K562 (cell line): ENCODE results near the gene SH3D19. TPM values are rescaled to one million over a fixed set of nuclear protein-coding genes. Genes with fewer than 3 reads are reported as not detected.
A peak's percentile ranks its signal among the peaks of the same experiment; 100 is the strongest.

Source experiments
- CBFB ChIP-seq: sonication (generic); formaldehyde crosslinking; IDR thresholded peaks from 2 replicates; pipeline ENCODE4 v1.4.0; 2020; ENCODE audit warnings: mild to moderate bottlenecking, missing genetic modification reagents
- CTCFL ChIP-seq: IDR thresholded peaks from 2 replicates; pipeline ENCODE4 v1.6.1; 2011; ENCODE audit warnings: borderline replicate concordance, low read depth, mild to moderate bottlenecking, moderate library complexity, low read length; ENCODE audit not compliant: insufficient read depth, poor library complexity, severe bottlenecking
- EHMT2 ChIP-seq: fragments of 450-650 bp; IDR thresholded peaks from 2 replicates; pipeline ENCODE4 v1.6.1; 2018; ENCODE audit warnings: antibody characterized with exemption
- EWSR1 ChIP-seq: fragments of 450-650 bp; IDR thresholded peaks from 2 replicates; pipeline ENCODE4 v1.6.1; 2018; ENCODE audit warnings: borderline replicate concordance, mild to moderate bottlenecking, low read depth, moderate library complexity; ENCODE audit not compliant: partially characterized antibody
- PTRF ChIP-seq: fragments of 450-650 bp; IDR thresholded peaks from 2 replicates; pipeline ENCODE4 v1.6.1; 2016; ENCODE audit warnings: mild to moderate bottlenecking, missing genetic modification characterization, missing compliant biosample characterization
- RB1 ChIP-seq: fragments of 450-650 bp; IDR thresholded peaks from 2 replicates; pipeline ENCODE4 v1.6.1; 2017; ENCODE audit warnings: low read depth, mild to moderate bottlenecking
- TAF9B ChIP-seq: fragments of 450-650 bp; IDR thresholded peaks from 2 replicates; pipeline ENCODE4 v1.6.1; 2018; ENCODE audit warnings: mild to moderate bottlenecking; ENCODE audit not compliant: partially characterized antibody
- TFAM ChIP-seq: fragments of 250-450 bp; sonication (Bioruptor Pico); conservative IDR thresholded peaks from 2 replicates; pipeline ENCODE4 v1.5.0; 2021; ENCODE audit warnings: mild to moderate bottlenecking, moderate library complexity
- VEZF1 ChIP-seq: fragments of 200-800 bp; sonication (Bioruptor generic); IDR thresholded peaks from 2 replicates; pipeline ENCODE4 v1.6.1; 2017; ENCODE audit warnings: missing genetic modification characterization, missing compliant biosample characterization
- ZNF197 ChIP-seq: fragments of 200-800 bp; sonication (Bioruptor generic); IDR thresholded peaks from 2 replicates; pipeline ENCODE4 v1.6.1; 2016; ENCODE audit warnings: low read depth, missing genetic modification characterization, missing compliant biosample characterization
- ZNF311 ChIP-seq: fragments of 250-450 bp; sonication (Bioruptor Pico); IDR thresholded peaks from 2 replicates; pipeline ENCODE4 v1.4.0; 2020; ENCODE audit warnings: mild to moderate bottlenecking, moderate library complexity
- ZNF431 ChIP-seq: sonication (generic); formaldehyde crosslinking; IDR thresholded peaks from 2 replicates; pipeline ENCODE4 v1.8.0; 2022; ENCODE audit warnings: mild to moderate bottlenecking, missing genetic modification reagents
- polyA plus RNA-seq, 8 experiments: library from polyadenylated mRNA; depleted of rRNA in 4 of 8; stranded (reverse) in 5 of 8; unstranded in 3 of 8; fragments of >200 nt; fragmentation: Nextera tagmentation in 2 of 8; fragmentation: Illumina TruSeq in 1 of 8; extraction: Ambion mirVana in 2 of 8; extraction: Trizol in 1 of 8; gene quantifications; 2 replicates each; pipeline versions ENCODE4 v1.2.1 to v1.2.3, GENCODE V29; 2011 to 2014; ENCODE audit warnings: inconsistent platforms in 1 of 8, missing spikeins in 1 of 8
- total RNA-seq, 7 experiments: library from RNA; depleted of rRNA in 6 of 7; stranded (reverse); fragments of >200 nt in 6 of 7; fragmentation: Illumina TruSeq in 2 of 7; extraction: Trizol in 2 of 7; gene quantifications; 2 replicates each; pipeline versions ENCODE4 v1.2.1 to v1.2.3, GENCODE V29; 2011 to 2021; ENCODE audit warnings: low replicate concordance in 1 of 7
- TF ChIP-seq, protein P1 (sequence below): fragments of 450-650 bp; formaldehyde crosslinking; IDR thresholded peaks from 2 replicates; pipeline ENCODE4 v1.4.0; 2020; ENCODE audit warnings: mild to moderate bottlenecking, moderate library complexity
- TF ChIP-seq, protein P2 (sequence below): fragments of 450-650 bp; formaldehyde crosslinking; IDR thresholded peaks from 2 replicates; pipeline ENCODE4 v1.4.0; 2020; ENCODE audit warnings: mild to moderate bottlenecking, moderate library complexity
- TF ChIP-seq, protein P3 (sequence below): fragments of 450-650 bp; IDR thresholded peaks from 2 replicates; pipeline ENCODE4 v1.6.1; 2016
- TF ChIP-seq, protein P4 (sequence below), 2 experiments: IDR thresholded peaks; 2 replicates each; pipeline ENCODE4 v1.6.1; 2012; ENCODE audit warnings: improper control_type of control experiment in 2 of 2, low read depth in 2 of 2, low read length in 2 of 2, borderline replicate concordance in 1 of 2

Gene SH3D19
- total and polyA plus RNA-seq, 9 of the 15 experiments (the other 6 are each of a cell fraction or from before 2014, with no cell fraction given): 0.42 to 2.2 (median 1.1) TPM; not detected in 6

- TF ChIP-seq, protein P1, sequence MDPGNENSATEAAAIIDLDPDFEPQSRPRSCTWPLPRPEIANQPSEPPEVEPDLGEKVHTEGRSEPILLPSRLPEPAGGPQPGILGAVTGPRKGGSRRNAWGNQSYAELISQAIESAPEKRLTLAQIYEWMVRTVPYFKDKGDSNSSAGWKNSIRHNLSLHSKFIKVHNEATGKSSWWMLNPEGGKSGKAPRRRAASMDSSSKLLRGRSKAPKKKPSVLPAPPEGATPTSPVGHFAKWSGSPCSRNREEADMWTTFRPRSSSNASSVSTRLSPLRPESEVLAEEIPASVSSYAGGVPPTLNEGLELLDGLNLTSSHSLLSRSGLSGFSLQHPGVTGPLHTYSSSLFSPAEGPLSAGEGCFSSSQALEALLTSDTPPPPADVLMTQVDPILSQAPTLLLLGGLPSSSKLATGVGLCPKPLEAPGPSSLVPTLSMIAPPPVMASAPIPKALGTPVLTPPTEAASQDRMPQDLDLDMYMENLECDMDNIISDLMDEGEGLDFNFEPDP (CRISPR knock-in tag): no peak
- TF ChIP-seq, protein P2, sequence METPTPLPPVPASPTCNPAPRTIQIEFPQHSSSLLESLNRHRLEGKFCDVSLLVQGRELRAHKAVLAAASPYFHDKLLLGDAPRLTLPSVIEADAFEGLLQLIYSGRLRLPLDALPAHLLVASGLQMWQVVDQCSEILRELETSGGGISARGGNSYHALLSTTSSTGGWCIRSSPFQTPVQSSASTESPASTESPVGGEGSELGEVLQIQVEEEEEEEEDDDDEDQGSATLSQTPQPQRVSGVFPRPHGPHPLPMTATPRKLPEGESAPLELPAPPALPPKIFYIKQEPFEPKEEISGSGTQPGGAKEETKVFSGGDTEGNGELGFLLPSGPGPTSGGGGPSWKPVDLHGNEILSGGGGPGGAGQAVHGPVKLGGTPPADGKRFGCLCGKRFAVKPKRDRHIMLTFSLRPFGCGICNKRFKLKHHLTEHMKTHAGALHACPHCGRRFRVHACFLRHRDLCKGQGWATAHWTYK (CRISPR knock-in tag): no peak; the same call in 1 of the 2 replicates
- TF ChIP-seq VEZF1 (peak; percentile 58; the same call in 1 of the 2 replicates), CTCFL (peak; percentile 95), TAF9B (peak; percentile 100), ZNF197 (CRISPR knock-in tag) (no peak), PTRF (no peak), EWSR1 (no peak), ZNF431 (CRISPR knock-in tag) (peak; percentile 74; the same call in 1 of the 2 replicates), ZNF311 (no peak), RB1 (peak; percentile 77; the same call in 1 of the 2 replicates), EHMT2 (peak; percentile 55), TFAM (no peak), CBFB (CRISPR knock-in tag) (peak; percentile 99)
- TF ChIP-seq, protein P3, sequence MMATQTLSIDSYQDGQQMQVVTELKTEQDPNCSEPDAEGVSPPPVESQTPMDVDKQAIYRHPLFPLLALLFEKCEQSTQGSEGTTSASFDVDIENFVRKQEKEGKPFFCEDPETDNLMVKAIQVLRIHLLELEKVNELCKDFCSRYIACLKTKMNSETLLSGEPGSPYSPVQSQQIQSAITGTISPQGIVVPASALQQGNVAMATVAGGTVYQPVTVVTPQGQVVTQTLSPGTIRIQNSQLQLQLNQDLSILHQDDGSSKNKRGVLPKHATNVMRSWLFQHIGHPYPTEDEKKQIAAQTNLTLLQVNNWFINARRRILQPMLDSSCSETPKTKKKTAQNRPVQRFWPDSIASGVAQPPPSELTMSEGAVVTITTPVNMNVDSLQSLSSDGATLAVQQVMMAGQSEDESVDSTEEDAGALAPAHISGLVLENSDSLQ: peak; percentile 60
- TF ChIP-seq, protein P4, sequence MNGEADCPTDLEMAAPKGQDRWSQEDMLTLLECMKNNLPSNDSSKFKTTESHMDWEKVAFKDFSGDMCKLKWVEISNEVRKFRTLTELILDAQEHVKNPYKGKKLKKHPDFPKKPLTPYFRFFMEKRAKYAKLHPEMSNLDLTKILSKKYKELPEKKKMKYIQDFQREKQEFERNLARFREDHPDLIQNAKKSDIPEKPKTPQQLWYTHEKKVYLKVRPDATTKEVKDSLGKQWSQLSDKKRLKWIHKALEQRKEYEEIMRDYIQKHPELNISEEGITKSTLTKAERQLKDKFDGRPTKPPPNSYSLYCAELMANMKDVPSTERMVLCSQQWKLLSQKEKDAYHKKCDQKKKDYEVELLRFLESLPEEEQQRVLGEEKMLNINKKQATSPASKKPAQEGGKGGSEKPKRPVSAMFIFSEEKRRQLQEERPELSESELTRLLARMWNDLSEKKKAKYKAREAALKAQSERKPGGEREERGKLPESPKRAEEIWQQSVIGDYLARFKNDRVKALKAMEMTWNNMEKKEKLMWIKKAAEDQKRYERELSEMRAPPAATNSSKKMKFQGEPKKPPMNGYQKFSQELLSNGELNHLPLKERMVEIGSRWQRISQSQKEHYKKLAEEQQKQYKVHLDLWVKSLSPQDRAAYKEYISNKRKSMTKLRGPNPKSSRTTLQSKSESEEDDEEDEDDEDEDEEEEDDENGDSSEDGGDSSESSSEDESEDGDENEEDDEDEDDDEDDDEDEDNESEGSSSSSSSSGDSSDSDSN (IDR thresholded peaks at IDR 0.05; ENCODE audit: borderline replicate concordance in 1 of 2, low read depth in 2 of 2, low read length in 2 of 2): no peak
Observed at GRCh38 chr4:151099229-151099975, 226.0 kb downstream of the SH3D19 start, which contains the start of gene RPS3A (continued).
